ENCODE measurements around the gene POU2F1.

DNA sequence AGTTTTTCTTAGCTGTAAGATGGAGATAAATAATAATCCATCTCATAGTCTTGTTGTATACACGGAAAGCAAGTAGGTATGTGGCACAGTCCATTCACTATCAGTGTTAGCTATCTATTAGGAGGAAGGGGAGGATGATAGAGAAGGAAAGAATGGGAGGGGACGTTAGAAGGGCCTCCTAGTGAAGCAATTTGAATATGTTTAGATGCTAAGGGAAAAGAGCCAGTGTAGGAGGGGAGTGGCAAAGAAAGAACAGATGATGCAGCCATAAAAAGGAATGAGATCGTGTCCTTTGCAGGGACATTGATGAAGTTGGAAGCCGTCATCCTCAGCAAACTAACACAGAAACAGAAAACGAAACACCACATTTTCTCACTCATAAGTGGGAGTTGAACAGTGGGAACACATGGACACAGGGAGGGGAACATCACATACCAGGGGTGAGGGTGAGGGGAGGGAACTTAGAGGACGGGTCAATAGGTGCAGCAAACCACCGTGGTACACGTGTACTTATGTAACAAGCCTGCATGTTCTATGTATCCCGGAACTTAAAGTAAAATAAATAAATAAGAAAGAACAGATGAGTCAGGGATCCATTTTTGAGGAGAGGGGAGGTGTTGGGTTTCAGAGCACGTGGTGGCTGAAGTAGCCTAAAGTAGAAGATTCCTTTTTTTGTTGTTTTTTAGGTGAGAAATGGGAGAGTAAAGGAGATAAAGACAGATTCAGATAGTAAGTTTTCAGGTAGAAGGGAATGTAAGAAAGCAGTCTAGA is 124.1 kb downstream of the POU2F1 start:
- TF ChIP-seq POLR2A (IDR thresholded peaks at IDR 0.05; ENCODE audit: borderline replicate concordance, extremely low read depth, insufficient read depth, insufficient read length) (no peak), CTCF (IDR thresholded peaks at IDR 0.05 in 2 of 3, conservative IDR thresholded peaks at IDR 0.05 in 1 of 3; ENCODE audit: borderline replicate concordance in 1 of 3, insufficient read depth in 1 of 3, low read depth in 2 of 3, low read length in 2 of 3) (no peak), SIN3A (IDR thresholded peaks at IDR 0.05; ENCODE audit: low read depth) (no peak), POLR2AphosphoS5 (IDR thresholded peaks at IDR 0.05; ENCODE audit: low read depth, low read length) (no peak), ZNF274 (IDR thresholded peaks at IDR 0.05; ENCODE audit: low read depth, low read length) (no peak)

Measured in HCT116 (cell line).